GM13976 (cell line): ENCODE data around the gene RGS12.

Experiments
- DNase-seq: peaks from one replicate; pipeline ENCODE4 v3.0.0; 2012; ENCODE audit warnings: low spot score
- in situ Hi-C: fragments of 300-500 bp; cut with MboI; formaldehyde crosslinking; loops from one replicate; pipeline ENCODE4 v1.12.0; 2022; ENCODE audit warnings: low sequenced_read_pairs, mixed read lengths, inconsistent platforms; ENCODE audit not compliant: unreplicated experiment
- TF ChIP-seq, protein P1 (sequence below): IDR thresholded peaks from 2 replicates; pipeline ENCODE4 v1.5.1; 2012; ENCODE audit warnings: borderline replicate concordance, mild to moderate bottlenecking; ENCODE audit not compliant: insufficient read depth; ENCODE audit errors: extremely low read depth, missing control alignments, control extremely low read depth

RGS12 gene

GRCh38 chr4:3302786-3303564 lies 10.2 kb downstream of the RGS12 start:
- no peak for DNase-seq
- in situ Hi-C loops, result no loop called here
- TF ChIP-seq, protein P1, sequence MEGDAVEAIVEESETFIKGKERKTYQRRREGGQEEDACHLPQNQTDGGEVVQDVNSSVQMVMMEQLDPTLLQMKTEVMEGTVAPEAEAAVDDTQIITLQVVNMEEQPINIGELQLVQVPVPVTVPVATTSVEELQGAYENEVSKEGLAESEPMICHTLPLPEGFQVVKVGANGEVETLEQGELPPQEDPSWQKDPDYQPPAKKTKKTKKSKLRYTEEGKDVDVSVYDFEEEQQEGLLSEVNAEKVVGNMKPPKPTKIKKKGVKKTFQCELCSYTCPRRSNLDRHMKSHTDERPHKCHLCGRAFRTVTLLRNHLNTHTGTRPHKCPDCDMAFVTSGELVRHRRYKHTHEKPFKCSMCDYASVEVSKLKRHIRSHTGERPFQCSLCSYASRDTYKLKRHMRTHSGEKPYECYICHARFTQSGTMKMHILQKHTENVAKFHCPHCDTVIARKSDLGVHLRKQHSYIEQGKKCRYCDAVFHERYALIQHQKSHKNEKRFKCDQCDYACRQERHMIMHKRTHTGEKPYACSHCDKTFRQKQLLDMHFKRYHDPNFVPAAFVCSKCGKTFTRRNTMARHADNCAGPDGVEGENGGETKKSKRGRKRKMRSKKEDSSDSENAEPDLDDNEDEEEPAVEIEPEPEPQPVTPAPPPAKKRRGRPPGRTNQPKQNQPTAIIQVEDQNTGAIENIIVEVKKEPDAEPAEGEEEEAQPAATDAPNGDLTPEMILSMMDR, result no peak

- no peak for DNase-seq
- in situ Hi-C loops, result no loop called here
These were observed 10.7 kb downstream of the RGS12 start for GRCh38 chr4:3303565-3303824.

GRCh38 chr4:3303923-3304710 lies 11.3 kb downstream of the RGS12 start:
- in situ Hi-C loops, result no loop called here
- DNase-seq, result no peak
- TF ChIP-seq, protein P1, result no peak

More at GRCh38 chr4:3303565-3303824, 10.7 kb downstream of the RGS12 start:
- TF ChIP-seq, protein P1, result no peak

GRCh38 chr4:3304831-3305609 lies 12.2 kb downstream of the RGS12 start:
- no peak for DNase-seq
- in situ Hi-C loops, result no loop called here
- TF ChIP-seq, protein P1, result no peak

GRCh38 chr4:3305610-3306371 lies 13.0 kb downstream of the RGS12 start:
- in situ Hi-C loops, result no loop called here
- DNase-seq, result no peak

More at GRCh38 chr4:3305610-3306371, 13.0 kb downstream of the RGS12 start:
- TF ChIP-seq, protein P1, result no peak
